ENCODE measurements around the gene THADA.
"Not testable (repeated sequence)": the region's sequence is repeated elsewhere in the genome, so short reads cannot be mapped to it uniquely, and the experiment has no call there.

THADA gene

DNA sequence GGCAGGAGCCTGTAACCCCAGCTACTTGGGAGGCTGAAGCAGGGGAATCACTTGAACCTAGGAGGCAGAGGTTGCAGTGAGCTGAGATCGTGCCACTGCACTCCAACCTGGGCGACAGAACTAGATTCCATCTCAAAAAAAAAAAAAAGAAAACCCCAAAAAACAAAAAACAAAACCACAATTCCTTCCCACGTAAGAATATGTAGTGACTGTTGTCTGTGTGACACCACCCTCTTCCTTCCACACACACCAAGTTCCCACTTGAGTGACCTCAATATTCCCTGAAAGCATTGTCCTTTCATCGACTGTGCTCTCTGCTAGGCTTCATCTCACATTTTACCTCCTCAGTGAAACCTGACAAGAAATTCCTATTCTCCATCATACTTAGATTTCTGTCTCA lies 8.8 kb upstream of the THADA start:
- no peak for DNase-seq

DNA sequence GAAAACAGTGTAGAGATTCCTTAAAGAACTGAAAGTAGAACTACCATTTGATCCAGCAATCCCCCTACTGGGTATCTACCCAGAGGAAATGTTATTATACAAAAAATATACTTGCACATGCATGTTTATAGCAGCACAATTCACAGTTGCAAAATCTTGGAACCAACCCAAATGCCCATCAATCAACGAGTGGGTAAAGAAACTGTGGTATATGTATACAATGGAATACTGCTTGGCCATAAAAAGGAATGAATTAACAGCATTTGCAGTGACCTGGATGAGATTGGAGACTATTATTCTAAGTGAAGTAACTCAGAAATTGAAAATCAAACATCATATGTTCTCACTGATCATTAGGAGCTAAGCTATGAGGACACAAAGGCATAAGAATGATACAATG lies 4.8 kb upstream of the THADA start:
- not testable (repeated sequence) for DNase-seq

DNA sequence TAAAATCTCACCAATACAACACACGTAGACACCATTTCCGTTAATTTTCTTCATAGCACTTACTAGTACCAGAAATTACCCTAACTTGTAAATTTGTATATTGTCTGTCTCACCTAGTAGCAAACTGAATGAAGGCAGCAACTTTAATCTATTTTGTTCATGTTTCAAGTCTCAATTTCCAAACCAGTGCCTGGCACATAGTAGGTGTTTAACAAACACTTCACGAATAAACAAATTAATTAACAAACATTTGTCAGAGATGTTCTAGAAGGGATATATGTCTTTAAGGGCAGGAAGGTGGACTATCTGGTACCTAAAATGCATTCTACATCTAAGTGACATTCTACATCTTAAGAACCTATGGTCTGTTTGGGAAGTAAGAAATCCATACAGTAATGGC lies 963 bp downstream of the THADA start:
- no peak for DNase-seq

DNA sequence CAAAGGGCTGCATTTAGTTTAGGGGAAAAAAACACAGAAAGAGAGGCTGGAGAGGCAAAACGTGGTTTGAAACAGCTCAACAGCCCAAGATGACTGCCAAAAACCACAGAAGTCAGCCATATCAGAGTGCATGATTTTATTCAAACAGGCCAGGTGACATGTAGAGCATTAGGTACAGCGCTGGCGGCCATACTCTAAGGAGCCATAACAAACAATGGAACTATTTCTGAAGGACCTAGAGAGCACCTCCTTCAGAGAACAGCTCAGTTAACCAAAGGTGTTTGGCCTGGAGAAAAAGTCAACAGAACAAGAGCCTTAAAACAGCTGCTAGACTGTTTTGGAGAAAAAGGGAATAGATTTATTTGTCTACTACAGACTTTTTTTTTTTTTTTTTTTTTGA lies 2.6 kb downstream of the THADA start:
- DNase-seq = no peak

DNA sequence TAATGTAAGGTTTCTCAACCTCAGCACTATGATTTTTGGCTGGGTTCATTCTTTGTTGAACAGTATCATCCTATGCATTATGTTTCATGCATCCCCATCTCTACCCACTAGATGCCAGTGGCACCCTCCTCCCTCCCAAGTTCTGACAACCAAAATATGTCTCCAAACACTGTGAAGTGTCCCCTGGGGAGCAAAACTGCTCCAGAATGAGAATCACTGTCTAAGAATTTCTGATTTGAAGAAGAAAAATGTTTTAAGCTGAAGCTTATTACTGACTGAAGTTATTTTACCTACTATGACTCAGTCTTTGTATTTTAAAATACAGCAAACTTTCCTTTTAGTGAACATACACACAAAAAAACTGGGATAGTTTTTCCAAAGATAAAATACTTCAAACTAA lies 3.4 kb downstream of the THADA start:
- DNase-seq = no peak

DNA sequence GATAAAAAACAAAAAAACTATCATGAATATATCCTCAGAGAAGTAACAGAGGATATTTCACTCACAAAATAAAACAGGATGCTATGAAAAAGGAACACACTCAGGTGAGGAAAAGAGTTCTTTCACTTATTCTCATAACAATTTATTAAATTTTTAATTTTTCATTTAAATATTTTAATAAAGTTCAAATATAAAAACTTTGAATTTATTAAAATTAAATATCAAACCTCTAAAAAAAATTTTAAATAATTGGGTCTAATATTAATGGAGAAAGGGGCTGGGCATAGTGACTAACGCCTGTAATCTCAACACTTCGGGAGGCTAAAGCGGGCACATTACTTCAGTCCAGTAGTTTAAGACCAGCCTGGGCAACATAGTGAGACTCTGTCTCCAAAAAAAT lies 10.1 kb downstream of the THADA start:
- DNase-seq = no peak

DNA sequence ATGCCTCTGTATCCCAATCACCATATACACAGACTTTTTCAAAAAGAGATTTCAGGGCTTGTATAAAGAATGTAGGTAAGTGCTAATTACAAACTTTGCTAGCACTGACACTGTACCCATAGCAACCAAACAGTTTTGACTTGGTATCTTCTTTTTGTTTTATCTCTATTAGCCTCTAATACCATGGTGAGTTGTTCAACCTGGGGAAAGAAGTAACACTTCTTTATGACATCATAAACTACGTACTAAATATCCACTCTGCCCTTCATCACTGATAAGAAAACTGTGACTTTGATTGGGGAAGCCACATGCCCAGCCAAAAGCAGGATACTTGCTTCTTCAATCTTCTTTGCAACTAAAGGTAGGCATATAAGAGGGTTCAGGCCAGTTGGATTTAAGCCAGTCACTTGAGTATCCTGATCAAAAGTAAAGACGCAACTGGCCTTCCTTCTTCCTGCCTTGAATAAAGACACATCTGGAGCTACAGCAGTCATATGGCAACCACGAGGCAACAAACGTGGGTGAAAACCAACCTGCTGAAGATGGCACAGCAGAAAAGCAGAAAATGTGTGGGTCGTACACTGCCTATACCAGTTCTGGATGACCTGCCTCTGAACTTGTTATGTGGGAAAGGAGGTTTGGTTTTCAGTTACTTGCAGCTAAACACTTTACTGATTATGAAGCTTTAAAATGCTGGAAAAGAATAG lies 16.4 kb downstream of the THADA start:
- no peak for DNase-seq

DNA sequence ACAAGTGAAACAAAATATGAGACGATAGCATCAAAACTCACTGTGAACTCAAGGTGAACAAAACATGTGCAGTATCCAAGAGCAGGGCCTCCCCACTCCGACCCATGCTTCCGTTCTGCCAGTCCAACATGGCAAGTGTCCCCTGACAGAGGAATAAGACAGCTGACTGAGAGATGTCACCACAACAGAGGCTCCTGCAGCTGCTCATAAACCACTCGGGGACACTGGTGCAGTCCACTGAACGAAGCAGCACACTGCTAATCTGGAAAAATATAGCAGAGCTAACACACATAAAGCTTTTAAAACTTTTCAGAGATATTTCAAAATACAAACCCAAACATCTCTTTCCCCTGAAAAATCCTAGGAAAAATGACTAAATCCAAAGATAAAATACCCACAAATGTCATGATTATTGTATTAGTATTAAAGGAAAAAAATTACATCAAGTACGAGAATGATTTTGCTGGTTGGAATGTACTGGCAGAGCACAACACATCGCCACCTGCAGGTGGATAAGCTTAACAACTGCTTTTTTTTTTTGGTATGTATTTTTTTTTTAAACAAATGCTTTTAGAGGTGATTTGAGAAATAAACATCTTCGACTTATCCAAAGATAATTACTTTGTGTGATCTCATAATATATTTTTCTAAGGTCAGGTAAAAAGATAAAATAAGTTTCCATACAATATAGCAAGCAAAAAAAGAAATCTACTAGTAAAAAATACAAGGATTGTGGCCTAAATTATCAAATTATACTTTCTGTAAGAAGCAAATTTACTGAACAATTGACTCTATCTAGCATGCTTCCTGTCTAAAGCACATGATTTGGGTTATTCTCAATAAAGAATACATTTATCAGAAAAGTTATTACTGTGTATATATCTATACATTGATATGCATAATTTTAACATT lies 18.6 kb downstream of the THADA start:
- DNase-seq = peak; percentile 34 to 51

DNA sequence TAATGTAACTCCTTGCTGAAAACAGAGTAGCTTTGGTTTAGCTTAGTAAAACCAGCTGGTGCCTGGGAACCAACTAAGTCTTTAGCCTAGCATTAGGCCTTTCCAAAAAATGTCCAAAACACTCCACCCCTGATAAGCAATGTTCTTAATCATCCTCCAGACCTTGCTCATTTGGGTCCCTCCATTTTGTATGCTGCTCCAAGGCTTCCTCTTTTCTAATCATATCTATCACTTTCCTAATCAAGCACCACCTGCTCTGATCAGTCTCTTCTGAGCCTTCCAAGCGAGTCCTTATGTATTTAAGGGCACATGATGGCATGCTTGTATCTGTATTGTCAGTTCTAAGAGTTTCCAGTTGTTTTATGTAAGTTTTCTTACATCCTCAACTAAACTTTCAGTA lies 23.6 kb downstream of the THADA start:
- DNase-seq = no peak

DNA sequence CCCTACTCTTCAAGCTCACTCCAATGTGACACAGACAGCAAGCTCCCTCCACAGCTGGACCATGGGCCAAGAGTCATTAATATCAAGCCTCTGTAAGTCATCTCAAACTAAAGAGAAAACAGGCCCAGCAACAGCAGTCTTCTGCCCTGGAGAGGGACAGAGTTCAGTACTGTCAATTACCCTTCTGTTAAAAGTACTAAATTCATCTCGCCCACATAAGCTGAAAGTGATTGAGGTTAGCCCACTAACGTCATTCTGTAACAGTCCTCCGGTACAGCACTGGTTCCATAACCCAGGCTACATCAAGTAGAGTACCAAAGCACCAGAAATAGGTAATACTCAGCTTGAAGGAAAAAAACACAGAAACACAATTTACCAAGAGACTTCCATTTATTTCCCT lies 25.9 kb downstream of the THADA start:
- no peak for DNase-seq

DNA sequence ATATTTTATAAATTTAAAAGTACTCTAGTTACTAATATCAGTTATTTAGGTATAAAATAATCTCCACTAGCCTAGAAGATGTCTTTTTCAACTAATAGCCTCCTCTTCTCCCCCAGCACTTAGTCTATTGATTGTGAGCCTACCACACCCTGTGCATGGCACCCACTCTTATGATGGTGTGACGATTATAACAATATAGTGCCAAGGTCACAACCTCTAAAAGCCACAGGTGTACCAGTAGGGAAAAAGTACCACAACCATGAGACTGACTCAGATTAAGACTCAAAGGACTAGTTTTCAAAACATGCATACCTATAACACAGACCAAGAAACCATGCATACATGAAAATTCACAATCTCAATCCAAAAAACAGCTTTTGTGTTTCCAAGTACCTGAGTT lies 27.6 kb downstream of the THADA start:
- DNase-seq = no peak

DNA sequence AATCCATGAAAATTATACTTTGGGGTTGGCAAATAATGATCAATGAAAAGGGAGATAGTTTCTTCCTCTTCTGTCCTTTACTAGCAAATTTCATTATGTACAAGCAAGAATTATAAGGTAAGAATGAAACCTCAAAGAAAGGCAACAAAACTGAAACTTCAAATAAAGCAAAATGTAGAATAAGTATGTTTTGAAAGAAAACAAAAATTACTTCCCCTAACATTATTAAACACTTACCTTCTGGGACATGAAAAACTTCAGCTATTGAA lies 29.4 kb downstream of the THADA start:
- no peak for DNase-seq

DNA sequence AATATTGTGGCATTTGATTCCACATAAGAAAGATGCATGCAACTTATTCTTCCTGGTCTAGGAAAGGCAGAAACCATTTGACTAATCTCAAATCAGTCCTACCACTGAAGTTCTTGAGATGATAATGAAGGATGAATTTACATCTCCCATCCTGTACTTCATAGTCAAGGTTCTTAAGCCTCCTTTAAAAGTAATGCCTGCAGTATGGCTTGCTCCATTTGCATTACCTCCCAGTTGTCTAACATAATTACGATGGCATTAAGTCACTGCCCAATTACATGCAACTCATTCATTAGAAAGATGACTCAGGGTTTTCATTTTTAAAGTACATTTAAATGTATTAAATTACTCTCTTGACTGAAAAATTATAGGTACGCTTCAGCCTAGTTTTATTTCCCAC lies 32.2 kb downstream of the THADA start:
- no peak for DNase-seq

DNA sequence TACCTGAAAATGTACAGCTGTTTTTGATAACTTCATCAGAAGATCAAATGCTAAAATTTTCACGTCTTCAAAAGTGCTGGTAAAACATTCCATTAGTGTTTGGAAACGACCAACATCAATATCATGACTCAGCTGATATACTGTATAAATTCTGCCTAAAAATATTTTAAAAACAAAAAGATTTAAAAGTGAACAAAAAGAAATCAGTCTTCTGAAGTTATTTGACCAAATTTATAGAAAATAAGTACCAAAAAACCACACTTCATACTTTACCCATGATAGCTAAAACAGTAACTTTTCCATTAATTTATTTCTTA lies 35.6 kb downstream of the THADA start:
- DNase-seq = no peak

DNA sequence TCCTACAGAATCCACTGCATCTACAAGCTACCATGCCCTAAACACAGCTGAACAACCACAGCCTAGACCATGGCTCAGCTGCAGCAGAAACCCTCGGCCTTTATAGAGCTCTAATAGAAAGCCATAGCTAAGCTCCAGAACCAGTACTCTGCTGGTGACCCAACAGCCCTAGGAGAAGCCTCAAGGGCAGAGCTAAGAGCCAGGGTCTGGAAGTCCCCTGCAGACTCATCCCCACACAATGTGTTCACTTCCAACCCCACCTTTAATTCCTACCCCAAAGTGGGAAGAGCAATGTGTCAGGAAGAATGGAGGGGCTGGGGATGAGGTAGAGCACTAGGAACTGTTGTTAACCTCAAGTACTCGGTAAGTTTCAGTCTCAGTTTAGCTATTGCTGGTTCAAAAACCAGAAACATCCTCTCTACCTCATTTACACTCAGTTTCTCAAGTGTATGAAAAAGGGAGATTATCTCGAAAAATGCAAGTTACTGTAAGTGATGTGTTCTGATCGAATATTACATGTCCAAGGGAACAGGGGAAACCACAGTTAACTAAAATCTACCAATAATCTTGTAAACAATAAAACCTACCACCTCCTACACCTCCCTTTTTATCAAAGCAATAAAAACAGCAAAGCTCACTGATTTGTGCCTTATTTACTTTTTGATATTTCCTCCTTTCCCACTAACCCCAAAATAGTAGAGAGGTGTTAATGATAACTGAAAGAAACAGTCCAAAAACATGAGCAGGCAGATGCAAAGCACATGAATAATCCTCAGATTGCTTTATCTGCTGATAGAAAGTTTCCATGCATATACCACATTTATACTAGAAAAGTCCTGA lies 36.2 kb downstream of the THADA start:
- DNase-seq = no peak

DNA sequence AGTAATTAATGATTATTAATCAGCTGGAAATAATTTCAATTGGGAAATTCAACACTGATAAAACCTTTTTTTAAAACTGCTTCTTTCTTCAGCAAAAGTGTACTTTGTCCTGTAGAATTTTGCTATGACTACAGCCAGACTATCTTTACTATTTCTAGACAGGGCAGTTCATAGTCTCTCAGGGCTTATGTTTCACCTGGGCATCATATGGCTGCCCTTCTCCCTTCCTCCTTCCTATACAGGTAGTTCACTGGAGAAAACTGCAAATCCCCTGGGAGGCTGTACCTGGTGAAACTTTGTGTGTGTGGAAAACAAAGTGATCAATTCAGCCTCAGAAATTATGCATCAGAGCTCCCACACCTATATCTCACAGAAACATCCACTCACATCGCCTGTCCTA lies 38.6 kb downstream of the THADA start:
- DNase-seq = no peak

DNA sequence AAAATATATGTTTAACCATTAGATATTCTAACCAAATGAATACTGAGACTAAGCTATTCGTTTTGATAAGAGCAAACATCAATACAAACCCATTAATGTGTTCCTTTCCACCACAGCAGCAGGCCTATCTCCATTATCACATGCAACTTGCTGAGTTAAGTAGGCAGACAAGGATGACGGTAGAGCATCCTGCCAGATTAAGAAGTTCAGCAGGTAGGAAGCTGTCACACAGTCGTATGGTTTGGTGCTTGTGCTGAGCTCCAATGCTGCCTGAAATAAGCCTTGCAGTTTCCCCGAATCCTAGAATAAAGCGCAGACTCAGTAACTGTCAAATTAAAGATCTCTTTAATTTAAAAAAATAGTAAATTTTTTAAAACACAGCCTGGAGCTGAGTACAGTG lies 39.6 kb downstream of the THADA start:
- DNase-seq = no peak

DNA sequence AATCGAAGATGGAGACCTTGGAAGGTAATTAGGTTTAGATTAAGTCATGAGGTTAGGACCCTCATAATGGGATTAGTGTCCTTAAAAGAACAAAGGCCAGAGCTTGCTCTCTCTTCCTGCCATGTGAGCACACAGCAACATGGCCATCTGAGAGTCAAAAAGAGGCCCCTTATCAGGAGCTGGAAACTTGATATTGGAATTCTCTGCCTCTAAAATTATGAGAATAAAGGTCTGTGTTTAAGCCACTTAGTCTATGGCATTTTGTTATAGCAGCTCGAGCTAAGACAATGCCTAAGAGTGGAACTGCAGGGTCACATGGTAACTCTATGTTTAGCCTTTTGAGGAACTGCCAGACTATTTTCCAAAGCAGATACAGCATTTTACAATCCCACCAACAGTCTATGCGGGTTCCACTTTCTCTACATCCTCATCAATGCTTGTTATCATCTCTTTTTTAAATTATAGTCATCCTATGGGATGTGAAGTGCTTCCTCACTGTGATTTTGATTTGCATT lies 42.4 kb downstream of the THADA start:
- DNase-seq = no peak

DNA sequence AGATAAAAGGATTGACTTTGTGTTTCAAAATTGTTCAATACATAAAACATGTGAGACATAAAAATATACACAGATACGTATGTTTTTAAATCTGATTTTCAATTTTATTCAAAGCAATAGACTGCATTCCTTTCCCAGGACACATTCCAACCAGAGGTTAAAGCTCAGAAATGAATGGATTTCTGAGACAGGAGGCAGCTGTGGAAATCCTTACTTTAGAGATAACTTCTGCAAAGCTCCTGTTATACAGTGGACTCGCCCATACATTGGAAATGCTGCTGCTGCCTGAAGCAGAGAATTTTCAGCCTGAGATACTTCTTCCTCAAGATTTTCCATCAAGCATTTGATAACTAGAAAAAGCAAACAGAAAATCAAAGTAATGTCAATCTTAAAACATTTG lies 43.8 kb downstream of the THADA start:
- no peak for DNase-seq

DNA sequence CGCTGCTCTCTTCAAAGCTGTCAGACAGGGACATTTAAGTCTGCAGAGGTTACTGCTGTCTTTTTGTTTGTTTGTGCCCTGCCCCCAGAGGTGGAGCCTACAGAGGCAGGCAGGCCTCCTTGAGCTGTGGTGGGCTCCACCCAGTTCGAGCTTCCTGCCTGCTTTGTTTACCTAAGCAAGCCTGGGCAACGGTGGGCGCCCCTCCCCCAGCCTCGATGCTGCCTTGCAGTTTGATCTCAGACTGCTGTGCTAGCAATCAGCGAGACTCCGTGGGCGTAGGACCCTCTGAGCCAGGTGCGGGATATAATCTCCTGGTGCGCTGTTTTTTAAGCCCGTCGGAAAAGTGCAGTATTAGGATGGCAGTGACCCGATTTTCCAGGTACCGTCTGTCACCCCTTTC lies 47.5 kb downstream of the THADA start:
- peak; percentile 13 to 36 for DNase-seq

DNA sequence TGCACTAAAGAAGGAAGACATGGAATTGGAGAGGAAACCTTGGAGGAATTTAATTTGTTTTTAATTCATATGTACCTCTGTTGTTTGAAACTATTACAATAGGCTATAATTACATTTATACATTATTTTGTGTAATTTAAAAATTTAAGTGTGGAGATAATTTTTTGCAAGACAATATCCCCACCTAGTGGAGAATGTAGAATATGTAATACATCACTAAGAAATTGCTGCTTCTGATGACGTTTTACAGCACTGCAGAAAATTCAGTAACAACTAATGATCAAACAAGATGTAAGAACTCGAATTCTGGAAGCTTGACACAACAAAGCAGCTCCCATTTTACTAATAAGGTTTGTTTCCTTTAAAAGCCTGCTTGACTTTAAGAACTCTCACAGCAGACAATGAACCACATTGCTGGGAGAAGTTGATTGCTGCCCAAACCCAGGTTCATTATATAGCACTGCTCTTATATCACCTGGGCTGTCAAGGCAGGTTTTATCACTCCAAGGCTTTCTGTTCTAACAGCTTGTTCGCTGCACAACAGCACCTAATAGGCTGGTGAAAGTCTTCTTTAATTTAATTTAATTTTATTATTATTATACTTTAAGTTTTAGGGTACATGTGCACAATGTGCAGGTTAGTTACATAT lies 53.4 kb downstream of the THADA start:
- DNase-seq = peak in 1 of 2 donors; percentile 66

DNA sequence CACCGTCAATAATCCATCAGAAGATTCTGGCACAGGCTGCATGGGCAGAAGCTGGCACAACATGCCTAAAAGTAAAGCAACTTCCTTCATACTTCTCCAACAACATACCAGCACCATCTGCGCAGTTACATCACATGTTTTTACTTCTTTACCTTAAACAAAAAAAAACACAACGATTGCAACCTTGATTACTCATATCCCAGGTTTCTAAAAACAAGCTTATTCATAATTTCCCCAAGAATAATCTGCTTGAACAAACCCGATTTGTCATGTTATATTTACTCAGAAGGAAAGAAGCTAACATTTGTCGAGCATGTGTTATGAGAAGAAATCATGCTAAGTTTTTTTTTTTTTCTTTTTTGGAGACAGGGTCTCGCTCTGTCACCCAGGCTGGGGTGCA lies 54.7 kb downstream of the THADA start:
- DNase-seq = no peak

Measured in CD4-positive, alpha-beta T cell treated with Interleukin-4 for 1 hour (primary cell).